Left lung (tissue), 10 donors: ENCODE results near the gene GLYATL1B. TPM values are rescaled to one million over a fixed set of nuclear protein-coding genes. Genes with fewer than 3 reads are reported as not detected.
"Not testable (repeated sequence)": the region's sequence is repeated elsewhere in the genome, so short reads cannot be mapped to it uniquely, and the experiment has no call there.

Source experiments
- ATAC-seq: fragments of 200-7000 bp; cut with Tn5 transposase; one replicate; pipeline ENCODE4 v1.9.1; 2020; ENCODE audit warnings: moderate library complexity
- DNase-seq, 4 donors: peaks; one replicate each; pipeline ENCODE4 v3.0.0-alpha.2; 2013 to 2020
- H3K27ac ChIP-seq, 2 donors: fragments of 200-600 bp; sonication (generic) in 1 of 2; one replicate each; pipeline versions ENCODE4 v1.5.0 to v1.8.0; 2020 to 2021
- H3K27me3 ChIP-seq, 2 donors: fragments of 200-600 bp; sonication (generic) in 1 of 2; one replicate each; pipeline versions ENCODE4 v1.5.0 to v1.8.0; 2020 to 2021
- H3K36me3 ChIP-seq, 2 donors: fragments of 200-600 bp; sonication (generic) in 1 of 2; one replicate each; pipeline versions ENCODE4 v1.5.0 to v1.8.0; 2020 to 2021
- H3K4me1 ChIP-seq, 2 donors: fragments of 200-600 bp; one replicate each; pipeline ENCODE4 v1.8.0; 2021
- H3K4me3 ChIP-seq, 2 donors: fragments of 200-600 bp; sonication (generic) in 1 of 2; one replicate each; pipeline versions ENCODE4 v1.5.0 to v1.8.0; 2020 to 2021; ENCODE audit warnings: mild to moderate bottlenecking in 1 of 2
- H3K9me3 ChIP-seq, 2 donors: fragments of 200-600 bp; sonication (generic) in 1 of 2; one replicate each; pipeline versions ENCODE4 v1.5.0 to v1.8.0; 2020 to 2021
- intact Hi-C, 2 donors: fragments of 100-400 bp; cut with DNase I; formaldehyde crosslinking; loops; one replicate each; pipeline versions ENCODE4 v1.11.2 to v1.14.2; 2022
- polyA plus RNA-seq, 6 donors: library from polyadenylated mRNA; unstranded; fragments of 120-200 nt; gene quantifications; one replicate each; pipeline ENCODE4 v1.2.1, GENCODE V29; 2013; ENCODE audit not compliant: insufficient read length in 6 of 6
- total RNA-seq, 2 donors: library from RNA; stranded (reverse); fragmentation: NEBNext Ultra II Directional; extraction: Animal tissue kit (Norgen Biotek cat#: 25700); gene quantifications; one replicate each; pipeline ENCODE4 v1.2.1, GENCODE V29; 2021
- TF ChIP-seq, protein P1 (sequence below), 2 donors: fragments of 200-600 bp; sonication (generic) in 1 of 2; IDR thresholded peaks; one replicate each; pipeline versions ENCODE4 v1.5.0 to v1.8.0; 2021; ENCODE audit warnings: antibody characterized with exemption in 2 of 2
- donor health status: DM: no; HTN: yes; CAD: no.
- donor health status: DM: no; HTN: no; CAD: no.

The GLYATL1B gene
- total and polyA plus RNA-seq, 8 donors = 0.30 to 0.66 (median 0.38) TPM; not detected in 3

DNA sequence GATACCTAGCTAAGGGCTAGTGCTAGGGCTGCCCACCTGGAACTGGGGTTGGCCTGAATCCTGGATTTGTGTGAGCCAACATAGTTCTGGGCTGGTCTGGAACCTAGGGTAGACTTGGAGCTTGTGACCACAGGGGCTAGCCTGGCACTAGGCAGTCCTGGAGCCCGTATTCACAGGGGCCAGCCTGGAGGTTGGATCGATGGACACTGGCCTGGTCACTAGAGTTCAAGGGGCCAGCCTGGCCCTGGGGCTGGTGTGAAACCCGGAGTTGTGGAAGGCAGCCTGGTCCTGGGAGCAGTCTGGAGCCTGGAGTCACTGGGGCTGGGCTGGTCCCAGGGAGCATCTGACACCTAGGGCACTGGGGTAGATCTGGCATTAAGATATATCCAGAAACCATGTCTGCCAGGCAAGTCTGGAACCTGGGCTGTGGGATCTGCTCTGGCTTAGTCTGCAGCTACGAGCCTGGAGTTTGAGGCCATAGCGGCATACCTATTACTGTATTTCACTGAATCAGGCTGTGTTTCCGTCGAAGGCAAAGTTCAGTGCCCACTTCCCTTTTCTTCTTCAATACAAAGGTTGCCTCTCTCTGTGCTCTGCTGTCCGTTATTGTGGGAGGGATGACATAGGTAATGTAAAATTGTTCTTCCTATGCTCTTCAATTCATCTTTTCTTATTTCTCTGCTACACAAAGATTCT, 9.1 kb upstream of the GLYATL1B start:
- TF ChIP-seq, protein P1, sequence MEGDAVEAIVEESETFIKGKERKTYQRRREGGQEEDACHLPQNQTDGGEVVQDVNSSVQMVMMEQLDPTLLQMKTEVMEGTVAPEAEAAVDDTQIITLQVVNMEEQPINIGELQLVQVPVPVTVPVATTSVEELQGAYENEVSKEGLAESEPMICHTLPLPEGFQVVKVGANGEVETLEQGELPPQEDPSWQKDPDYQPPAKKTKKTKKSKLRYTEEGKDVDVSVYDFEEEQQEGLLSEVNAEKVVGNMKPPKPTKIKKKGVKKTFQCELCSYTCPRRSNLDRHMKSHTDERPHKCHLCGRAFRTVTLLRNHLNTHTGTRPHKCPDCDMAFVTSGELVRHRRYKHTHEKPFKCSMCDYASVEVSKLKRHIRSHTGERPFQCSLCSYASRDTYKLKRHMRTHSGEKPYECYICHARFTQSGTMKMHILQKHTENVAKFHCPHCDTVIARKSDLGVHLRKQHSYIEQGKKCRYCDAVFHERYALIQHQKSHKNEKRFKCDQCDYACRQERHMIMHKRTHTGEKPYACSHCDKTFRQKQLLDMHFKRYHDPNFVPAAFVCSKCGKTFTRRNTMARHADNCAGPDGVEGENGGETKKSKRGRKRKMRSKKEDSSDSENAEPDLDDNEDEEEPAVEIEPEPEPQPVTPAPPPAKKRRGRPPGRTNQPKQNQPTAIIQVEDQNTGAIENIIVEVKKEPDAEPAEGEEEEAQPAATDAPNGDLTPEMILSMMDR (IDR thresholded peaks at IDR 0.05) = no peak
- Histone ChIP-seq H3K4me1 (no peaks in the 10 kb centered on the region), H3K27me3 (no peaks in the 10 kb centered on the region), H3K9me3 (no peaks in the 10 kb centered on the region), H3K27ac (no peak overlapping the region), H3K36me3 (no peaks in the 10 kb centered on the region), H3K4me3 (no peak overlapping the region)
- peak in 1 of 4 donors; percentile 46 for DNase-seq
- no peak for ATAC-seq
- intact Hi-C loops = no loop called here

DNA sequence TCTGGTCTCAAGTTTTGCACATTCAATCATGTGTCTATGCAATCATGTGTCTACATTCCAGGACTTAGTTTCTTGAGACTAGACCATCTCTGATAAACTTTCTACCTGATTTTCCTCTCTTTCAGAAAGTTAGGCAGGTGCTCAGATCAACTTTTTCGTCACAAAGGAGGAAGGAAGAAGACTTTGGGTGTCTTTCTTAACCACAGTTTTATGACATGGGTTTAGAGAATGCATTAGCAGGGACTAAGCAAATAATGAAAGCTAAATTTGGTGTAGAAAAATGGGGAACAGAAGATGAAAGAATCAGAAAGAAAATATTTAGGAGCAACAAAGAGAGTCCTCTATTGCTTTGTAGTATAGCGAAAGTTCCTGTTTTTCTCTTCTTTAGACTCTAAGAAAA, 7.7 kb upstream of the GLYATL1B start:
- DNase-seq = no peak
- Histone ChIP-seq H3K36me3 (no peaks in the 10 kb centered on the region), H3K9me3 (no peaks in the 10 kb centered on the region), H3K27ac (no peak overlapping the region), H3K4me1 (no peaks in the 10 kb centered on the region), H3K4me3 (no peak overlapping the region), H3K27me3 (no peaks in the 10 kb centered on the region)
- TF ChIP-seq, protein P1 (IDR thresholded peaks at IDR 0.05) = no peak
- intact Hi-C loops = no loop called here
- no peak for ATAC-seq

DNA sequence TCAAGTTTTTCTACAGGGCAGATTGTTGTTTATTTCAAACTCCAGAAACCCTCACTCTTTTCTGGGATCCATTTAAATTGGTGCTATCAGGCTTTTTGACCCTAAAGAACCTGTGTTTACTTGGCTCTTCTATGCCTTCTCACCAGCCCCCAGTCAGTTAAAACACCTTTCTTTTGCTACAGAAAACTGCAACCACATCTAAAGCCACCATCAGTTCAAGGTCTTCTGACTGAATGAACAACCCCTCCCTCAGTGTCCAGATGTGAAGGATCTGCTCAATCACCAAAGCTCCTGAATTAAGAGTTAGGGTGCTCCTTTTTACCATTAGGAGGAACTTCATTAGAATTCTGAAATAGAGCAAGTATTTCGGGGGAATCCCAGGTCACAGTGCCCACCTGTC, 7.0 kb upstream of the GLYATL1B start:
- Histone ChIP-seq H3K4me1 (no peaks in the 10 kb centered on the region), H3K4me3 (no peak overlapping the region), H3K9me3 (no peaks in the 10 kb centered on the region), H3K27ac (no peak overlapping the region), H3K27me3 (no peaks in the 10 kb centered on the region), H3K36me3 (no peaks in the 10 kb centered on the region)
- ATAC-seq (no peak), DNase-seq (no peak)
- intact Hi-C loops = no loop called here
- TF ChIP-seq, protein P1 (IDR thresholded peaks at IDR 0.05) = no peak

DNA sequence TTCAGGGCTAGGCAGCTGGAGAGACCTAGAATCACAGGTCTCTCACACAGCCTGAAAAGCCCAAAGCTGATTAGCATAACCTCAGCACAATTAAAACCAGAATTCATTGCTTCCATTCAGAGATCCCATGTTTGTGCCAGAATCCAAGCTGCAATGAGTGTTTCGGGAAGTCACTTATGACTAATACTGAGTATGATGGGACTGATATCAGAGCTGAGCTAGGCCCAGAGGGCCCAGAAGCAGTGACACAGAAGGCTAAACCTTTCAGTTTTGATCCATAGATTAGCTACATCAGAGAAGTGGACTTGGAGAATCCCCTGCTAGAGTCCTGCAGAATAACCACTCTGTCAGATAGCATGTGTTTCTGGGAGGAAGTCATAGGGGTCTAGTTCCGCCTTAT, 5.7 kb upstream of the GLYATL1B start:
- H3K36me3 ChIP-seq, H3K4me1 ChIP-seq, ATAC-seq, H3K4me3 ChIP-seq, H3K27ac ChIP-seq, H3K27me3 ChIP-seq, intact Hi-C loops, H3K9me3 ChIP-seq, DNase-seq: not testable (repeated sequence)

DNA sequence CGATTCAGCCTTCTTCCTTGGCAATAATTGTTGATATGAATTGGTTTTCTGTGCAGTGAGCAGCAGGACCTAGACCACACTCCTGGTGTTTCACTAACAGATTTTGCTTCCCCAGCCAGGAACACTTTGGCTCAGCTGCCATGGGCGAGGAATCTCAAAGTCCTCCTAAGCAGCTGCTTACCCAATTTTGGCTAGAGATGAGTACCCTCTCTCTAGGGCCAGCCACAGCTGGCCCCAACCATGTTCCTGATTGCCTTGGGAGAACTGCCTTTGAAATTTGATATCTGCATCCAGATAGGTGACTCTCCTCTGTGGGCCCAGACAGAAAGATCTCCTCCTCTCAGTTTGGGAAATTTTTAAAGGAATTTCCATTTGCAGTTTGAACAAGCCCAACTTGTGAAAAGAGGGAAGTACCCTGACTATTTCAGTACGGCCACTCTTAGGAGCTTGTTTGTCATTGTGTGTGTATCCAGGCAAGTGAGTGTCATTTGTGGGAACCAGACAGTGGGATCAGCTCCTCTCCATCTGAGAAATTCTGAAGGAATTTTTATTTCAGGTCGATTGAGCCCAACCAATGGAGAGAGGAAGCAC, 4.6 kb upstream of the GLYATL1B start:
- H3K27me3 ChIP-seq, H3K4me1 ChIP-seq, intact Hi-C loops, H3K36me3 ChIP-seq, DNase-seq, H3K9me3 ChIP-seq, H3K4me3 ChIP-seq, H3K27ac ChIP-seq, ATAC-seq: not testable (repeated sequence)

DNA sequence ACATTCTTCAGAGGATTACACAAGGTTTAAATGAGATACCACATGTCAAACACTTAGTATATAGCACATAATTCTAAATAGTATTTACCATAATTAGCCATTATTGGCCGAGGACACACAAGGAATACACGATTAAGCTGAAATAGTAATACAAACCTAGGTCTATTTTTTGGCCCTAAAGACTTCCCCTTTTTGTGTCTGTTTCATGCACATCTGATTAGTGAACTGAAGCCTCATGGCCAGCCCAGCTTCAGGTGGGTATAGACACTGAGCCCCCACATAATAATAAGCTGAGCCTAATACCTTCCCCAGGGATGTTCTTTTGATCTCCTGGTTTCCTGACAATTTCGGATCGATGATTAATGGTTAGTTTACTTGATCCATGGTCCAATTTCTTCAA, 2.1 kb downstream of the GLYATL1B start:
- DNase-seq (no peak), ATAC-seq (no peak)
- Histone ChIP-seq H3K9me3 (no peaks in the 10 kb centered on the region), H3K27ac (no peak overlapping the region), H3K4me1 (no peaks in the 10 kb centered on the region), H3K27me3 (no peaks in the 10 kb centered on the region), H3K4me3 (no peak overlapping the region), H3K36me3 (no peaks in the 10 kb centered on the region)
- intact Hi-C loops = no loop called here
- TF ChIP-seq, protein P1 (IDR thresholded peaks at IDR 0.05) = no peak

DNA sequence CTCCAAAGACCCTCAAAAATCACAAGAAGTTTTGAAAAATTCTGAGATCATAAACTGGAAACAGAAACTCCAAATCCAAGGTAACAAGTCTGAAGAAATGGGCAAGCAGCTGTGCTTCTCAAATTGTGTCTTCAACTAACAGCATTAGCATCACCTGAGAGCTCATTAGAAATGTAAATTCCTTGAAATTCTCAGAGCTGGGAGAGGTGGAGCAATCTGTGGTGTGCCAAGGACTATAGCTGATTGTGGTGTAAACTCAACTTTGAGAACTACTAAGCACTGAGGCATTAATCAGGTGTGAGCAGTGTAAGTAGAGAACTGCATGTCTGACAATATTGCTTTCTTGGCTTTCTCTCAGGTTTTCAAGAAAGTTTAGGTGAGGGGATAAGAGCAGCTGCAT, 7.5 kb downstream of the GLYATL1B start:
- DNase-seq, H3K27ac ChIP-seq, ATAC-seq, H3K36me3 ChIP-seq, intact Hi-C loops, H3K4me3 ChIP-seq, H3K27me3 ChIP-seq, H3K9me3 ChIP-seq, H3K4me1 ChIP-seq: not testable (repeated sequence)

DNA sequence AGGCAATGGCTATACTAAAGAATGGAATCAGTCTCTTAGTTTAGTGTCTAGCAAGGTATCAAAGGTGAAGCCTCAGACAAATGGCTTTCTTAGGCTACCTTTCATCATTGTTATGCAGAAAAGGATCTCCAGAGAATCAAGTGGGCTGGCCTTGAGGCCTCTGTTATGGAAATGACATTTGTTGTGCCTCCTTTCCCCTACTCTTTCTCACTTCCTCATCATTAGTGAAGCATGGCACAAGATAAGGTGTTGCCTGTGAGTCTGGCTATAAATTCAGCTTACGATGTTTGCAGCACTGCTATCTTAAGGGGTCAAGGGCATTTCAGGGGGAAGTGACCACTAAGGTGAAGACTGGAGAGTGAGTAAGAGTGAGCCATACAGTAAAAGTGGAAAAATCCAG, 9.1 kb downstream of the GLYATL1B start:
- DNase-seq, H3K4me3 ChIP-seq, intact Hi-C loops, H3K27me3 ChIP-seq, H3K4me1 ChIP-seq, H3K36me3 ChIP-seq, H3K9me3 ChIP-seq, H3K27ac ChIP-seq, ATAC-seq: not testable (repeated sequence)

DNA sequence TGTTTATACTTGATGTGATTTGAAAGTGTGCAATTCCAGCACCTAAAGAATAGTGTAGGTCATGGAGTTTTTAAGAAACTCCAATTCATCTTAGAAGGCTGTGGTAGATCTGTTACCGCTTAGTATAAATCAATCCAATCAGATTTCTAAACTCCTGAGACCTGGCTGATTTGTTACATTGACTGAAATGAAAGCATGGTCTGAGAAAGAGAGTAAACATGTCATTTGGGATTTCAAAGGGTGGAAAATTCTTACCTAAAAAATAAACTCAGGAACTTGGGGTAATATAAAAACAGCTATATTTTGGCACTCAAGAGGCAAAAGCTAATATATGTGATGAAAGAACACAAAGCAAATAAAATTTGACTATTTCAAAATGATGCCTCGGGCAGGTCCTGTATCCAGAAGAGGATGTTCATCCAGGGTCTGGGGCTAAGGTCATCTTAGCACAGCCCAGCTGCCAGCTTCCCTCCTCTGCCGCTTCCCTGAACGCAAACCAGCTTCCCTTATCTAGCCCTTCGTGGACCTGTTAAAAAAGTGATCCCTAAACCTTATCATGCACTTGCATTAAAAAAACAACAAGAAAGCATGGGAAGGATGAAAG, 10.0 kb downstream of the GLYATL1B start:
- H3K4me3 ChIP-seq, H3K27me3 ChIP-seq, intact Hi-C loops, H3K4me1 ChIP-seq, DNase-seq, H3K36me3 ChIP-seq, H3K9me3 ChIP-seq, H3K27ac ChIP-seq, ATAC-seq: not testable (repeated sequence)
